H1 (cell line): ENCODE measurements around the gene NOS3. TPM values are rescaled to one million over a fixed set of nuclear protein-coding genes. Genes with fewer than 3 reads are reported as not detected.

ENCODE experiments used
- BACH1 ChIP-seq: IDR thresholded peaks from 2 replicates; pipeline ENCODE4 v1.6.1; 2012; ENCODE audit warnings: low read length, improper control_type of control experiment
- EZH2 ChIP-seq: fragments of 200-600 bp; sonication (generic); IDR thresholded peaks from 2 replicates; pipeline ENCODE4 v1.7.1; 2012; ENCODE audit warnings: low read depth, mild to moderate bottlenecking, moderate library complexity, low read length, inconsistent platforms; ENCODE audit not compliant: severe bottlenecking
- polyA plus RNA-seq, 7 experiments: library from polyadenylated mRNA; depleted of rRNA in 3 of 7; stranded (reverse) in 5 of 7; unstranded in 2 of 7; fragments of >200 nt in 5 of 7; fragments of 200-250 nt in 2 of 7; gene quantifications; 1 replicate in 5 of 7; 2 replicates in 1 of 7; 4 replicates in 1 of 7; pipeline versions ENCODE4 v1.2.1 to v1.2.3, GENCODE V29; 2011 to 2013; ENCODE audit warnings: missing spikeins in 2 of 7, mixed read lengths in 2 of 7
- total RNA-seq: library from RNA; stranded (reverse); fragmentation: NEBNext Ultra II Directional; extraction: Animal tissue kit (Norgen Biotek cat#: 25700); gene quantifications from 2 replicates; pipeline ENCODE4 v1.2.1, GENCODE V29; 2021

Gene NOS3
- total and polyA plus RNA-seq, 2 of the 8 experiments (the other 6 are each of a cell fraction or from before 2014, with no cell fraction given) = 4.4 to 16.2 TPM

- TF ChIP-seq EZH2 = peak; percentile 43
- 0 out of 2 replicates have a peak, but pooled peaks have one; percentile 5 for TF ChIP-seq BACH1
- TF ChIP-seq, all 59 proteins: peak for 6
Measured at GRCh38 chr7:150974468-150975391, 16.1 kb upstream of the NOS3 start (continued).
